Sigmoid colon (tissue), 7 donors: ENCODE measurements around the gene UROD. TPM values are rescaled to one million over a fixed set of nuclear protein-coding genes. Genes with fewer than 3 reads are reported as not detected.

Source experiments
- DNase-seq: peaks from one replicate; pipeline ENCODE4 v3.0.0-alpha.2; 2019
- H3K27ac ChIP-seq, 4 donors: fragments of 200-600 bp; sonication (generic); one replicate each; pipeline ENCODE4 v1.5.1; 2016 to 2019; ENCODE audit warnings: mild to moderate bottlenecking in 1 of 4
- H3K27me3 ChIP-seq, 3 donors: fragments of 200-600 bp; sonication (generic); one replicate each; pipeline ENCODE4 v1.5.1; 2019; ENCODE audit warnings: mild to moderate bottlenecking in 1 of 3
- H3K36me3 ChIP-seq, 4 donors: fragments of 200-600 bp; sonication (generic); one replicate each; pipeline ENCODE4 v1.5.1; 2016 to 2019
- H3K4me1 ChIP-seq, 4 donors: fragments of 200-600 bp; sonication (generic); one replicate each; pipeline ENCODE4 v1.5.1; 2017 to 2019
- H3K4me3 ChIP-seq, 4 donors: fragments of 200-600 bp; sonication (generic); one replicate each; pipeline ENCODE4 v1.5.1; 2017 to 2019; ENCODE audit warnings: mild to moderate bottlenecking in 2 of 4, moderate library complexity in 1 of 4
- H3K9me3 ChIP-seq, 4 donors: fragments of 200-600 bp in 3 of 4; sonication (generic) in 3 of 4; one replicate each; pipeline versions ENCODE4 v1.5.1 to v1.6.1; 2013 to 2019
- CTCF ChIP-seq, 4 experiments: fragments of 450-650 bp in 3 of 4; fragments of 200-600 bp in 1 of 4; IDR thresholded peaks; one replicate each; pipeline ENCODE4 v1.5.1; 2016 to 2019; ENCODE audit warnings: antibody characterized with exemption in 4 of 4, mild to moderate bottlenecking in 3 of 4, moderate library complexity in 2 of 4
- EP300 ChIP-seq, 4 donors: sonication (generic); formaldehyde crosslinking; IDR thresholded peaks; one replicate each; pipeline ENCODE4 v1.6.1; 2017; ENCODE audit warnings: antibody characterized with exemption in 4 of 4
- POLR2A ChIP-seq, 2 donors: fragments of 450-650 bp; IDR thresholded peaks; one replicate each; pipeline ENCODE4 v1.6.1; 2016; ENCODE audit warnings: antibody characterized with exemption in 2 of 2, mild to moderate bottlenecking in 2 of 2, moderate library complexity in 2 of 2
- POLR2AphosphoS5 ChIP-seq, 4 donors: sonication (generic); formaldehyde crosslinking; IDR thresholded peaks; one replicate each; pipeline ENCODE4 v1.6.1; 2017; ENCODE audit warnings: antibody characterized with exemption in 4 of 4
- WGBS, 2 donors: extraction: QIAGEN DNeasy Blood & Tissue Kit; methylation state at CpG; one replicate each; pipeline ENCODE4 v1.1.7; 2013; 5-methylcytosine and 5-hydroxymethylcytosine counted together
- intact Hi-C: fragments of 100-400 bp; cut with DNase I; formaldehyde crosslinking; loops from one replicate; pipeline ENCODE4 v1.15.1; 2023
- polyA plus RNA-seq, 3 donors: library from polyadenylated mRNA; stranded (reverse); fragments of 200-250 nt; gene quantifications; one replicate each; pipeline ENCODE4 v1.2.3, GENCODE V29; 2013
- total RNA-seq, 4 donors: library from RNA; depleted of rRNA; stranded (reverse); fragments of >200 nt; gene quantifications; one replicate each; pipeline ENCODE4 v1.1.0, GENCODE V29; 2016
- donor health status: healthy with polysubstance abuse.
- donor health status: Bipolar disorder and iron deficiency.
- donor health status: healthy.

The UROD gene
- total and polyA plus RNA-seq, 7 donors = 58.5 to 99.2 (median 73.8) TPM

GRCh38 chr1:45014321-45015028 is 2.4 kb downstream of the UROD start:
- peaks cover 3 to 48% (median 44%) of the 10 kb centered on the region in 4 donors for H3K4me1 ChIP-seq
- no peak overlapping the region for H3K4me3 ChIP-seq
- DNase-seq = peak; percentile 86
- H3K36me3 ChIP-seq = peaks cover 0 to 21% (median 5%) of the 10 kb centered on the region in 4 donors
- intact Hi-C loops = loop anchor here (1.0 to 10.0 kb wide), 7 partner anchors 172 to 673 kb away; partner anchors contain the start of genes BEST4, GPBP1L1, NASP and PTCH2
- no peaks in the 10 kb centered on the region for H3K9me3 ChIP-seq
- 47 to 50% methylated on average over 6 of the region's 6 CpGs for WGBS, 2 donors
- no peaks in the 10 kb centered on the region for H3K27me3 ChIP-seq
- peak overlapping the region in 3 of 4 donors; percentile 39 to 56 (median 40) for H3K27ac ChIP-seq
- TF ChIP-seq POLR2A (IDR thresholded peaks at IDR 0.05) = no peak
- TF ChIP-seq POLR2AphosphoS5 (IDR thresholded peaks at IDR 0.05) = no peak
- no peak for TF ChIP-seq EP300 (IDR thresholded peaks at IDR 0.05)
- peak; percentile 81 to 92 (median 90) for TF ChIP-seq CTCF (IDR thresholded peaks at IDR 0.05)

- DNase-seq = no peak
- H3K36me3 ChIP-seq = peaks cover 0 to 21% (median 2%) of the 10 kb centered on the region in 4 donors
- H3K4me1 ChIP-seq = peaks cover 3 to 37% (median 33%) of the 10 kb centered on the region in 4 donors
- intact Hi-C loops = loop anchor here (10.0 kb wide), 1 partner anchor 569 kb away; the partner anchor contains the start of gene NASP
- TF ChIP-seq EP300 (IDR thresholded peaks at IDR 0.05) = no peak
- no peak for TF ChIP-seq CTCF (IDR thresholded peaks at IDR 0.05)
- TF ChIP-seq POLR2AphosphoS5 (IDR thresholded peaks at IDR 0.05) = no peak
- no peak for TF ChIP-seq POLR2A (IDR thresholded peaks at IDR 0.05)
- no peaks in the 10 kb centered on the region for H3K9me3 ChIP-seq
- no peak overlapping the region for H3K4me3 ChIP-seq
- H3K27me3 ChIP-seq = no peaks in the 10 kb centered on the region
- 71 to 80% methylated on average over 2 of the region's 2 CpGs for WGBS, 2 donors
- H3K27ac ChIP-seq = no peak overlapping the region
These were observed 3.6 kb downstream of the UROD start for GRCh38 chr1:45015683-45016082.

- no peak for DNase-seq
These were observed 4.1 kb downstream of the UROD start for GRCh38 chr1:45016090-45016697.

GRCh38 chr1:45016767-45017166 is 4.7 kb downstream of the UROD start:
- H3K9me3 ChIP-seq = no peaks in the 10 kb centered on the region
- WGBS, 2 donors = 75 to 87% methylated on average over 6 of the region's 6 CpGs
- H3K4me1 ChIP-seq = peaks cover 3 to 31% (median 27%) of the 10 kb centered on the region in 4 donors
- intact Hi-C loops = loop anchor here (10.0 kb wide), 1 partner anchor 568 kb away; the partner anchor contains the start of gene NASP
- no peak overlapping the region for H3K27ac ChIP-seq
- no peak for DNase-seq
- no peaks in the 10 kb centered on the region for H3K27me3 ChIP-seq
- peaks cover 0 to 21% (median 2%) of the 10 kb centered on the region in 4 donors for H3K36me3 ChIP-seq
- H3K4me3 ChIP-seq = no peak overlapping the region
- TF ChIP-seq EP300 (IDR thresholded peaks at IDR 0.05) (no peak), CTCF (IDR thresholded peaks at IDR 0.05) (no peak)

More at GRCh38 chr1:45016090-45016697, 4.1 kb downstream of the UROD start:
- no peaks in the 10 kb centered on the region for H3K9me3 ChIP-seq
- H3K4me1 ChIP-seq = peaks cover 3 to 36% (median 33%) of the 10 kb centered on the region in 4 donors
- H3K36me3 ChIP-seq = peaks cover 0 to 21% (median 2%) of the 10 kb centered on the region in 4 donors
- 72 to 87% methylated on average over 2 of the region's 2 CpGs for WGBS, 2 donors
- no peak overlapping the region for H3K4me3 ChIP-seq
- TF ChIP-seq POLR2AphosphoS5 (IDR thresholded peaks at IDR 0.05) (no peak), CTCF (IDR thresholded peaks at IDR 0.05) (no peak), POLR2A (IDR thresholded peaks at IDR 0.05) (no peak), EP300 (IDR thresholded peaks at IDR 0.05) (no peak)
- no peaks in the 10 kb centered on the region for H3K27me3 ChIP-seq
- intact Hi-C loops = loop anchor here (10.0 kb wide), 1 partner anchor 569 kb away; the partner anchor contains the start of gene NASP
- H3K27ac ChIP-seq = no peak overlapping the region
